DLD1 (cell line): ENCODE results near the gene ZNF502.

ENCODE experiments used
- in situ Hi-C: cut with HindIII; loops from 2 replicates; pipeline ENCODE4 v1.10.0; 2017; ENCODE audit warnings: low sequenced_read_pairs

The ZNF502 gene

GRCh38 chr3:44764248-44764647, 51.8 kb downstream of the ZNF502 start:
- in situ Hi-C loops = no loop called here

- in situ Hi-C loops = no loop called here
These were observed 59.1 kb downstream of the ZNF502 start for GRCh38 chr3:44771424-44772098.

- in situ Hi-C loops = no loop called here
These were observed 59.6 kb downstream of the ZNF502 start for GRCh38 chr3:44772099-44772442.
